WTC11 (cell line): ENCODE results near the gene ATG16L1. TPM values are rescaled to one million over a fixed set of nuclear protein-coding genes. Genes with fewer than 3 reads are reported as not detected.
A peak's percentile ranks its signal among the peaks of the same experiment; 100 is the strongest.

Source experiments
- ATAC-seq: fragments of 200-7000 bp; cut with Tn5 transposase; 2 replicates; pipeline ENCODE4 v1.10.0; 2021; ENCODE audit warnings: mild to moderate bottlenecking, moderate library complexity
- CTCF ChIA-PET: fragments of 300-600 bp; sonication (Branson Sonifier 250); formaldehyde crosslinking; loops from one replicate; lab custom pipeline; 2021; ENCODE audit warnings: antibody characterized with exemption; lab: Charles Lee
- POLR2A ChIA-PET: fragments of 350-600 bp; sonication (Branson Sonifier 250); formaldehyde crosslinking; loops from one replicate; lab custom pipeline; 2021; ENCODE audit warnings: antibody characterized with exemption; lab: Charles Lee
- DNase-seq: peaks from one replicate; pipeline ENCODE4 v3.0.0; 2021; ENCODE audit warnings: low spot score
- H3K27ac Mint-ChIP-seq: 2 replicates; pipeline ENCODE4 v1.8.0; 2021; ENCODE audit warnings: mixed read lengths
- H3K27me3 Mint-ChIP-seq: 2 replicates; pipeline ENCODE4 v1.8.0; 2021; ENCODE audit warnings: low read depth, mild to moderate bottlenecking, moderate library complexity, mixed read lengths
- H3K36me3 Mint-ChIP-seq: 2 replicates; pipeline ENCODE4 v1.8.0; 2021; ENCODE audit warnings: mixed read lengths
- H3K4me1 Mint-ChIP-seq: 2 replicates; pipeline ENCODE4 v1.8.0; 2022; ENCODE audit warnings: mixed read lengths
- H3K4me3 Mint-ChIP-seq: 2 replicates; pipeline ENCODE4 v1.8.0; 2021; ENCODE audit warnings: mild to moderate bottlenecking, moderate library complexity, mixed read lengths
- H3K9me3 Mint-ChIP-seq: 2 replicates; pipeline ENCODE4 v1.8.0; 2021; ENCODE audit warnings: mixed read lengths
- AR ChIP-seq: fragments of 250-450 bp; sonication (Bioruptor Pico); IDR thresholded peaks from 2 replicates; pipeline ENCODE4 v1.9.0; 2021; ENCODE audit warnings: mild to moderate bottlenecking
- ATF1 ChIP-seq: sonication (generic); formaldehyde crosslinking; IDR thresholded peaks from 2 replicates; pipeline ENCODE4 v1.8.1; 2023; ENCODE audit warnings: mild to moderate bottlenecking, moderate library complexity, missing genetic modification reagents
- ATF6 ChIP-seq: sonication (generic); formaldehyde crosslinking; IDR thresholded peaks from 2 replicates; pipeline ENCODE4 v1.8.1; 2023; ENCODE audit warnings: mild to moderate bottlenecking, missing genetic modification reagents
- E2F5 ChIP-seq: sonication (generic); formaldehyde crosslinking; IDR thresholded peaks from 2 replicates; pipeline ENCODE4 v1.8.1; 2022; ENCODE audit warnings: mild to moderate bottlenecking, moderate library complexity, missing genetic modification reagents
- ELF4 ChIP-seq: sonication (generic); formaldehyde crosslinking; IDR thresholded peaks from 2 replicates; pipeline ENCODE4 v1.8.1; 2022; ENCODE audit warnings: low read depth, mild to moderate bottlenecking, moderate library complexity, missing genetic modification reagents
- MYBL2 ChIP-seq: sonication (generic); formaldehyde crosslinking; IDR thresholded peaks from 2 replicates; pipeline ENCODE4 v1.8.1; 2023; ENCODE audit warnings: mild to moderate bottlenecking, moderate library complexity, missing genetic modification reagents
- SOX15 ChIP-seq: fragments of 250-450 bp; sonication (Bioruptor Pico); IDR thresholded peaks from 2 replicates; pipeline ENCODE4 v1.9.0; 2021; ENCODE audit warnings: mild to moderate bottlenecking
- TEAD1 ChIP-seq: sonication (generic); formaldehyde crosslinking; IDR thresholded peaks from 2 replicates; pipeline ENCODE4 v1.8.0; 2022; ENCODE audit warnings: mild to moderate bottlenecking, missing genetic modification reagents
- ZNF219 ChIP-seq: sonication (generic); formaldehyde crosslinking; IDR thresholded peaks from 2 replicates; pipeline ENCODE4 v1.8.0; 2023; ENCODE audit warnings: missing genetic modification reagents, mild to moderate bottlenecking, borderline replicate concordance
- ZNF263 ChIP-seq: sonication (generic); formaldehyde crosslinking; IDR thresholded peaks from 2 replicates; pipeline ENCODE4 v1.8.1; 2022; ENCODE audit warnings: low read depth, mild to moderate bottlenecking, moderate library complexity, missing genetic modification reagents
- total RNA-seq: library from RNA; stranded (reverse); gene quantifications from 3 replicates; pipeline ENCODE4 v1.2.3, GENCODE V29; 2021
- TF ChIP-seq, protein P1 (sequence below): sonication (generic); formaldehyde crosslinking; IDR thresholded peaks from 2 replicates; pipeline ENCODE4 v1.8.0; 2022; ENCODE audit warnings: mild to moderate bottlenecking, missing genetic modification reagents
- TF ChIP-seq, protein P2 (sequence below): sonication (generic); formaldehyde crosslinking; IDR thresholded peaks from 2 replicates; pipeline ENCODE4 v1.8.0; 2022; ENCODE audit warnings: missing genetic modification reagents
- TF ChIP-seq, protein P3 (sequence below): fragments of 250-450 bp; sonication (Bioruptor Pico); IDR thresholded peaks from 2 replicates; pipeline ENCODE4 v1.9.0; 2021; ENCODE audit warnings: mild to moderate bottlenecking, borderline replicate concordance
- TF ChIP-seq, protein P4 (sequence below): sonication (generic); formaldehyde crosslinking; IDR thresholded peaks from 2 replicates; pipeline ENCODE4 v1.8.1; 2022; ENCODE audit warnings: low read depth, mild to moderate bottlenecking, moderate library complexity, missing genetic modification reagents, borderline replicate concordance
- TF ChIP-seq, protein P5 (sequence below): sonication (generic); formaldehyde crosslinking; IDR thresholded peaks from 2 replicates; pipeline ENCODE4 v1.8.0; 2022; ENCODE audit warnings: mild to moderate bottlenecking, missing genetic modification reagents

Gene ATG16L1
- total RNA-seq, 1 experiment from 2014 or later: 31.8 TPM

GRCh38 chr2:233235977-233236376 lies 15.5 kb upstream of the ATG16L1 start:
- Mint-ChIP-seq H3K27ac (no peak overlapping the region), H3K27me3 (no peaks in the 10 kb centered on the region), H3K4me3 (no peak overlapping the region), H3K36me3 (no peaks in the 10 kb centered on the region), H3K9me3 (peaks cover 4% of the 10 kb centered on the region; the same call in 1 of the 2 replicates), H3K4me1 (no peaks in the 10 kb centered on the region)
- DNase-seq (peak; percentile 56), ATAC-seq (peak; percentile 99)
- ChIA-PET CTCF (interaction anchor here (0.6 to 3.1 kb wide), 5 partner anchors 8 to 367 kb away, joined by 3 to 13 read pairs (median 6); partner anchors contain the start of gene ATG16L1), POLR2A (interaction anchor here (1.0 kb wide), 1 partner anchor 12 kb away, joined by 3 read pairs; no protein-coding TSS in a partner anchor)
- TF ChIP-seq TEAD1 (no peak), AR (CRISPR knock-in tag) (no peak), ZNF263 (no peak), MYBL2 (CRISPR knock-in tag) (no peak), ATF1 (no peak), ELF4 (CRISPR knock-in tag) (no peak), SOX15 (CRISPR knock-in tag) (no peak), E2F5 (CRISPR knock-in tag) (no peak), ZNF219 (CRISPR knock-in tag) (no peak), ATF6 (CRISPR knock-in tag) (no peak)
- TF ChIP-seq, protein P1, sequence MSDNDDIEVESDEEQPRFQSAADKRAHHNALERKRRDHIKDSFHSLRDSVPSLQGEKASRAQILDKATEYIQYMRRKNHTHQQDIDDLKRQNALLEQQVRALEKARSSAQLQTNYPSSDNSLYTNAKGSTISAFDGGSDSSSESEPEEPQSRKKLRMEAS (CRISPR knock-in tag): no peak
- TF ChIP-seq, protein P2, sequence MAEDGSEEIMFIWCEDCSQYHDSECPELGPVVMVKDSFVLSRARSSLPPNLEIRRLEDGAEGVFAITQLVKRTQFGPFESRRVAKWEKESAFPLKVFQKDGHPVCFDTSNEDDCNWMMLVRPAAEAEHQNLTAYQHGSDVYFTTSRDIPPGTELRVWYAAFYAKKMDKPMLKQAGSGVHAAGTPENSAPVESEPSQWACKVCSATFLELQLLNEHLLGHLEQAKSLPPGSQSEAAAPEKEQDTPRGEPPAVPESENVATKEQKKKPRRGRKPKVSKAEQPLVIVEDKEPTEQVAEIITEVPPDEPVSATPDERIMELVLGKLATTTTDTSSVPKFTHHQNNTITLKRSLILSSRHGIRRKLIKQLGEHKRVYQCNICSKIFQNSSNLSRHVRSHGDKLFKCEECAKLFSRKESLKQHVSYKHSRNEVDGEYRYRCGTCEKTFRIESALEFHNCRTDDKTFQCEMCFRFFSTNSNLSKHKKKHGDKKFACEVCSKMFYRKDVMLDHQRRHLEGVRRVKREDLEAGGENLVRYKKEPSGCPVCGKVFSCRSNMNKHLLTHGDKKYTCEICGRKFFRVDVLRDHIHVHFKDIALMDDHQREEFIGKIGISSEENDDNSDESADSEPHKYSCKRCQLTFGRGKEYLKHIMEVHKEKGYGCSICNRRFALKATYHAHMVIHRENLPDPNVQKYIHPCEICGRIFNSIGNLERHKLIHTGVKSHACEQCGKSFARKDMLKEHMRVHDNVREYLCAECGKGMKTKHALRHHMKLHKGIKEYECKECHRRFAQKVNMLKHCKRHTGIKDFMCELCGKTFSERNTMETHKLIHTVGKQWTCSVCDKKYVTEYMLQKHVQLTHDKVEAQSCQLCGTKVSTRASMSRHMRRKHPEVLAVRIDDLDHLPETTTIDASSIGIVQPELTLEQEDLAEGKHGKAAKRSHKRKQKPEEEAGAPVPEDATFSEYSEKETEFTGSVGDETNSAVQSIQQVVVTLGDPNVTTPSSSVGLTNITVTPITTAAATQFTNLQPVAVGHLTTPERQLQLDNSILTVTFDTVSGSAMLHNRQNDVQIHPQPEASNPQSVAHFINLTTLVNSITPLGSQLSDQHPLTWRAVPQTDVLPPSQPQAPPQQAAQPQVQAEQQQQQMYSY: no peak
- TF ChIP-seq, protein P3, sequence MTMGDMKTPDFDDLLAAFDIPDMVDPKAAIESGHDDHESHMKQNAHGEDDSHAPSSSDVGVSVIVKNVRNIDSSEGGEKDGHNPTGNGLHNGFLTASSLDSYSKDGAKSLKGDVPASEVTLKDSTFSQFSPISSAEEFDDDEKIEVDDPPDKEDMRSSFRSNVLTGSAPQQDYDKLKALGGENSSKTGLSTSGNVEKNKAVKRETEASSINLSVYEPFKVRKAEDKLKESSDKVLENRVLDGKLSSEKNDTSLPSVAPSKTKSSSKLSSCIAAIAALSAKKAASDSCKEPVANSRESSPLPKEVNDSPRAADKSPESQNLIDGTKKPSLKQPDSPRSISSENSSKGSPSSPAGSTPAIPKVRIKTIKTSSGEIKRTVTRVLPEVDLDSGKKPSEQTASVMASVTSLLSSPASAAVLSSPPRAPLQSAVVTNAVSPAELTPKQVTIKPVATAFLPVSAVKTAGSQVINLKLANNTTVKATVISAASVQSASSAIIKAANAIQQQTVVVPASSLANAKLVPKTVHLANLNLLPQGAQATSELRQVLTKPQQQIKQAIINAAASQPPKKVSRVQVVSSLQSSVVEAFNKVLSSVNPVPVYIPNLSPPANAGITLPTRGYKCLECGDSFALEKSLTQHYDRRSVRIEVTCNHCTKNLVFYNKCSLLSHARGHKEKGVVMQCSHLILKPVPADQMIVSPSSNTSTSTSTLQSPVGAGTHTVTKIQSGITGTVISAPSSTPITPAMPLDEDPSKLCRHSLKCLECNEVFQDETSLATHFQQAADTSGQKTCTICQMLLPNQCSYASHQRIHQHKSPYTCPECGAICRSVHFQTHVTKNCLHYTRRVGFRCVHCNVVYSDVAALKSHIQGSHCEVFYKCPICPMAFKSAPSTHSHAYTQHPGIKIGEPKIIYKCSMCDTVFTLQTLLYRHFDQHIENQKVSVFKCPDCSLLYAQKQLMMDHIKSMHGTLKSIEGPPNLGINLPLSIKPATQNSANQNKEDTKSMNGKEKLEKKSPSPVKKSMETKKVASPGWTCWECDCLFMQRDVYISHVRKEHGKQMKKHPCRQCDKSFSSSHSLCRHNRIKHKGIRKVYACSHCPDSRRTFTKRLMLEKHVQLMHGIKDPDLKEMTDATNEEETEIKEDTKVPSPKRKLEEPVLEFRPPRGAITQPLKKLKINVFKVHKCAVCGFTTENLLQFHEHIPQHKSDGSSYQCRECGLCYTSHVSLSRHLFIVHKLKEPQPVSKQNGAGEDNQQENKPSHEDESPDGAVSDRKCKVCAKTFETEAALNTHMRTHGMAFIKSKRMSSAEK (CRISPR knock-in tag): no peak
- TF ChIP-seq, protein P4, sequence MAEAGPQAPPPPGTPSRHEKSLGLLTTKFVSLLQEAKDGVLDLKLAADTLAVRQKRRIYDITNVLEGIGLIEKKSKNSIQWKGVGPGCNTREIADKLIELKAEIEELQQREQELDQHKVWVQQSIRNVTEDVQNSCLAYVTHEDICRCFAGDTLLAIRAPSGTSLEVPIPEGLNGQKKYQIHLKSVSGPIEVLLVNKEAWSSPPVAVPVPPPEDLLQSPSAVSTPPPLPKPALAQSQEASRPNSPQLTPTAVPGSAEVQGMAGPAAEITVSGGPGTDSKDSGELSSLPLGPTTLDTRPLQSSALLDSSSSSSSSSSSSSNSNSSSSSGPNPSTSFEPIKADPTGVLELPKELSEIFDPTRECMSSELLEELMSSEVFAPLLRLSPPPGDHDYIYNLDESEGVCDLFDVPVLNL (CRISPR knock-in tag): no peak
- TF ChIP-seq, protein P5, sequence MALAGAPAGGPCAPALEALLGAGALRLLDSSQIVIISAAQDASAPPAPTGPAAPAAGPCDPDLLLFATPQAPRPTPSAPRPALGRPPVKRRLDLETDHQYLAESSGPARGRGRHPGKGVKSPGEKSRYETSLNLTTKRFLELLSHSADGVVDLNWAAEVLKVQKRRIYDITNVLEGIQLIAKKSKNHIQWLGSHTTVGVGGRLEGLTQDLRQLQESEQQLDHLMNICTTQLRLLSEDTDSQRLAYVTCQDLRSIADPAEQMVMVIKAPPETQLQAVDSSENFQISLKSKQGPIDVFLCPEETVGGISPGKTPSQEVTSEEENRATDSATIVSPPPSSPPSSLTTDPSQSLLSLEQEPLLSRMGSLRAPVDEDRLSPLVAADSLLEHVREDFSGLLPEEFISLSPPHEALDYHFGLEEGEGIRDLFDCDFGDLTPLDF (CRISPR knock-in tag): no peak
